Activated CD4-positive, alpha-beta T cell treated with anti-CD3 and anti-CD28 coated beads for 1 hour (primary cell): ENCODE data around the gene CDYL2.

Source experiments
- DNase-seq: peaks from one replicate; pipeline ENCODE4 v3.0.0-alpha.2; 2020

CDYL2 gene

GRCh38 chr16:80703131-80704071 is 101.0 kb downstream of the CDYL2 start:
- DNase-seq: no peak

- DNase-seq: no peak
These were observed 101.7 kb downstream of the CDYL2 start for GRCh38 chr16:80702696-80703095.

GRCh38 chr16:80700558-80700957 is 103.8 kb downstream of the CDYL2 start:
- DNase-seq: no peak

DNA sequence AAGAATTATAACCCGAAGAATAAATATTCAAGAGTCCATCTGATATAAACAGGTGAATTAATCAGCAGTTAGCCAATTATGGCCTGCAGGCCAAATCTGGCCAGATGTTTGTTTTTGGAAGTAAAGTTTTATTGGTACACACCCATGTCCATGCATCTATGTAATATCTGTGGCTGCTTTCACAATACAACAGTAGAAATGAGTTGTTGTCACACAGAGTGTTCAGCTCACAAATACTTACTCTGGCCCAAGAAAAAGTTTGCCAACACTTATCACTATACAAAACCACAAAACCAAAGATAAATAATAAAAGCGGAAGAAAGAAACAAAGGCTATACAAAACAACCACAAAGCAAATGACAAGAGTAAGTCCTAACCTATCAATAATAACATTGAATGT is 109.4 kb downstream of the CDYL2 start:
- DNase-seq: no peak

DNA sequence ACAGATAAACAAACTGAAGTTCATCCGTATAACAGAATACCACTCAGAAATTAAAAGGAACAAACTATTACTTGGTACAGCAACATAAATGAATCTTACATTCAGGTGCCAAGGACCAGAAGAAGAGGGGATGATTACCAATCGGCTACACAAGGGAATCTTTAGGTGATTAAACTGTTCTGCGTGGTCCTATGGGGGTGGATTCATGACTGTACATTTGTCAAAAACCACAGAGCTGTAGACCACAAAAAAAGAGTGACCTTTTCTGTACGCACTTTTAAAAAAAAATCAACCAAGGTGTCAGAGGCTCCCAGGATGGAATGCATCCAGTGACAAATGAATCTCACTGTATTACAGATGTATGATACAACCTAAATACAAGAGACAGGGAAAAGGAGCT is 110.8 kb downstream of the CDYL2 start:
- no peak for DNase-seq

DNA sequence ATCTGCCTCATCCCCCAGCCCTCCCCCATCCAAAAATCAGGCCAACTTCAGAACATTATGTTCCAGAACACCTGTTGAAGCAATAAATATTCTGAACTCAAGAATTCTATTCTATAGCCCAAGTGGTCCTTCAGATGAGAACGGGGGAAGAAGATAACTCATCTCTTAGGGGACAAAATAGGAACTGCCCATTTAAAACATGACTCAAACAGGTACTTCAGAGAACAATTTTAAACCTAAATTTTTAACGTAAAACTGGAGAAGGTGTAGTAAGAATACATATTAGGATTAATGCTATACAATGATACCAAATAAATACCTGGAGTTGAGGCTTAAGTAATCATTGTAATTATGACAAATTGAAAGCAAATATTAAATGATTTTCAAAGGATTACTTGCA is 112.1 kb downstream of the CDYL2 start:
- DNase-seq: no peak

DNA sequence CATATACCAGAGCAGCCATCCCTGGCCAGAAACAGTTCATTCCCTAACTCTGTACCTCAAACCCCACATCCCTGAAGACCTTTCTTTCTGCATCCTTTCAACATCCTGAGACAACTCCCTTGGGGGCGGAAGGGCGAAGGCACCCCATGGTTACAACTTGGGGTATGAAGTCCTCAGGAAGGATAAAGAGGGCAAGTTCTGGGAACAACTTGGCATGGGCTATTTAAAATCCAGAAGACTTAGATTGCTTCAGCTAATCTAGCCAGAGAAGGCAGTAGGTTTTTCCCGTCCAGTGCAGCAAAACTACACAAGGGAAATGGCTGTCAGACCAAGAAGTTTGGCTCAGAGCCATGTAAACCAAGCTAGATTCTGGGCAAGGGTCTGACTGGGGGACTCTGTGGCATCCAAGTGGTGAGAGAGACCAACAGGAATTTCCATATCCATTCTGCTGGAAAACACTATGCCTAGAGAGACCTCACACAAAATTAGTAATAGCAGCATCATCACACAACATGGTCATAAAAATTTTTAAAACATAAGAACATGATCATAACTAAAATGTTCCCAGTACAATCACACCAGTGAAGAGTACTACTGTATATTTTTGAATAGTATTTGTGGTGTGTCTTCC is 113.2 kb downstream of the CDYL2 start:
- DNase-seq: no peak

- DNase-seq: no peak
These were observed 114.9 kb downstream of the CDYL2 start for GRCh38 chr16:80689487-80689886.

- no peak for DNase-seq
These were observed 116.8 kb downstream of the CDYL2 start for GRCh38 chr16:80687606-80688005.

GRCh38 chr16:80684906-80685305 is 119.5 kb downstream of the CDYL2 start:
- no peak for DNase-seq

DNA sequence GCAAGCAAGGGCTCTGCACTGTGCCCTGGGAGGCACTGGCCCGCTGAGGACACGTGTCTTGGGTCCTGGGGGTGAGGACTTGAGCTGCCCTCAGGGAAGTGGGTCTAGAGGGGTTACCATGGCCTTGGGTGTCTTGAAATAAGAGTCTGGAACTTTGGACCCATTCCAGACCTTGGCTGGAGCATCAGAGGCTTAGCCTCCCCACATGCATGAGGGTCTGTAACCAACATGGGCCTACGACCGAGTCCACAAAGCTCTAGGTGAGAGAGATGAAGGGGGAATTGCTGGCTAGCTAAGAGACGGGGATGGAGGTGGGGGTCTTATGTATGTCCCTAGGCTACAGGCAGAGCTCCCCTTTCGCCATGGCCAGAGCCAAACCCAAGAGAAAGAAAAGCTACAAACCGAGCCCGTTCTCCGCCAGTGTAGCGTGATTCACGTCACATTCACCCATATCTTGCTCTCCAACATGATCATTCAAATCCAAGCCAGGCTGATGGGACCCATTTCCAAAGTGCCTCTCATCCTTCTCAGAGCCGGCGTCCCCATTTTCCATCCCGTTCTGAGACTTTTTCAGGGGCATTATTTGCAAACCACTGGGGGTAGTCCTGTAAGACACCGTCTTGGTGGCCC is 120.1 kb downstream of the CDYL2 start:
- DNase-seq: no peak

GRCh38 chr16:80683646-80684045 is 120.8 kb downstream of the CDYL2 start:
- DNase-seq: no peak

- DNase-seq: no peak
These were observed 121.9 kb downstream of the CDYL2 start for GRCh38 chr16:80682421-80683070.

- no peak for DNase-seq
These were observed 123.0 kb downstream of the CDYL2 start for GRCh38 chr16:80681436-80681835.

- no peak for DNase-seq
These were observed 123.6 kb downstream of the CDYL2 start for GRCh38 chr16:80680839-80681238.

GRCh38 chr16:80680046-80680445 is 124.4 kb downstream of the CDYL2 start:
- no peak for DNase-seq

- no peak for DNase-seq
These were observed 129.5 kb downstream of the CDYL2 start for GRCh38 chr16:80674884-80675283.

GRCh38 chr16:80672379-80672778 is 132.0 kb downstream of the CDYL2 start:
- no peak for DNase-seq

GRCh38 chr16:80671281-80671849 is 133.0 kb downstream of the CDYL2 start:
- DNase-seq: no peak

DNA sequence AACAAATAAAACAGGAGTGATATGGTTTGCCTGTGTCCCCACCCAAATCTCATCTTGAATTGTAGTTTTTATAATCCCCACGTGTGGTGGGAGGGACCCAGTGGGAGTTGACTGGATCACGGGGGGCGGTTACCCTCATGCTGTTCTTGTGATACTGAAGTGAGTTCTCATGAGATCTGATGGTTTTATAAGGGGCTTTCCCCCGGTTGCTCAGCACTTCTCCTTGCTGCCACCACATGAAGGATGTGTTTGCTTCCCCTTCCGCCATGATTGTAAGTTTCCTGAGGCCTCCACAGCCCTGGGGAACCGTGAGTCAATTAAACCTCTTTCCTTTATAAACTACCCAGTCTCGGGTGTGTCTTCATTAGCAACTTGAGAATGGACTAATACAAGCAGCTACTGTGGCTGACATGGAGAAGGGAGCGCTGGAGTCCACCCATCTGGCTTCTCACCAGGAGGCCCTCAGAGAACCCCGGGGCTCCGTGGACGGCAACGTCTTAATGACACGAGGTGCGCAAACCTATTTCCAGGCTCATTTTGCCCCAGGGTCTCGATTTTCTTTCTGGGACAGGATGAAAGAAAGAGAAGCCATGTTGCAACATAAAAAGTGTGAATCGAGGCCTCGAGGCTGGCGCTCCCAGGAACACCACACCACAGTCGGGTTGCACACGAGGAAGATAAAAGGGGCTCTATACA is 134.1 kb downstream of the CDYL2 start:
- no peak for DNase-seq

GRCh38 chr16:80669673-80670072 is 134.7 kb downstream of the CDYL2 start:
- DNase-seq: no peak

DNA sequence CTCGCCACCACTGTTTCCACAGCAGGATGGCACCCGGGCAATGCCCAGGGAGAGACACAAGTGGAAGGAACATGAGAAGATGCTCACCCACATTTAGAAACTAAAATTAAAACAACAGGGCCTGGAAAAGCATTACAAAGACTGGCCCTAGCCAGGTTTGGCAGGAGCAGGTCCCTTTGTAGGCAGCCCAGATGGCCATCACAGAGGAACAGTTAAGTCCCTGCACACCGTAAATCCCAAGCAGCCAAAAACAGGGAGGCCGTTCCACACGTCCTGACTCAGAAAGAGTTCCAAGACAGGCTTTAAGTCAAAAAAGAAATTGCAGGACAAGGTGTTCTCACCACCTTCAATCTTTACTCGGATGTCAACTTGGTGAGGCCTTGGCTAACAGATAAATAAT is 136.5 kb downstream of the CDYL2 start:
- no peak for DNase-seq

- DNase-seq: no peak
These were observed 137.2 kb downstream of the CDYL2 start for GRCh38 chr16:80667251-80667560.
